DOHH2 (cell line): ENCODE results near the gene FAM83F.
A peak's percentile ranks its signal among the peaks of the same experiment; 100 is the strongest.

ENCODE experiments used
- H3F3A ChIP-seq: fragments of 200-600 bp; sonication (generic), shearing (Covaris generic); 2 replicates; pipeline ENCODE4 v1.6.0; 2016; ENCODE audit warnings: antibody characterized with exemption, mild to moderate bottlenecking; ENCODE audit not compliant: control insufficient read depth, insufficient read depth
- H3K27ac ChIP-seq: fragments of 200-600 bp; sonication (generic); 2 replicates; pipeline ENCODE4 v1.5.1; 2014; ENCODE audit warnings: low read depth, mild to moderate bottlenecking, low read length, moderate library complexity
- H3K27me3 ChIP-seq: fragments of 200-600 bp; sonication (generic); 2 replicates; pipeline ENCODE4 v1.6.1; 2014; ENCODE audit warnings: mild to moderate bottlenecking, low read length, mixed read lengths; ENCODE audit not compliant: control insufficient read depth
- H3K36me3 ChIP-seq: fragments of 200-600 bp; sonication (generic); 2 replicates; pipeline ENCODE4 v1.6.1; 2014; ENCODE audit warnings: mild to moderate bottlenecking, low read length, moderate library complexity, mixed read lengths; ENCODE audit not compliant: control insufficient read depth
- H3K4me1 ChIP-seq: fragments of 200-600 bp; sonication (generic); 2 replicates; pipeline ENCODE4 v1.6.1; 2014; ENCODE audit warnings: mild to moderate bottlenecking, low read length, mixed read lengths; ENCODE audit not compliant: control insufficient read depth
- H3K4me2 ChIP-seq: fragments of 200-600 bp; sonication (generic); 2 replicates; pipeline ENCODE4 v1.6.0; 2014; ENCODE audit warnings: mild to moderate bottlenecking, low read length, moderate library complexity
- H3K4me3 ChIP-seq: fragments of 200-600 bp; sonication (generic); 2 replicates; pipeline ENCODE4 v1.5.1; 2014; ENCODE audit warnings: mild to moderate bottlenecking, low read length, mixed read lengths
- H3K79me2 ChIP-seq: fragments of 200-600 bp; sonication (generic); 2 replicates; pipeline ENCODE4 v1.6.1; 2014; ENCODE audit warnings: mild to moderate bottlenecking, low read length, mixed read lengths; ENCODE audit not compliant: control insufficient read depth
- H3K9me2 ChIP-seq: fragments of 200-600 bp; sonication (generic); replicated peaks from 2 replicates; pipeline ENCODE4 v1.6.1; 2014; ENCODE audit warnings: mild to moderate bottlenecking, low read length, mixed read lengths; ENCODE audit not compliant: control insufficient read depth
- H3K9me3 ChIP-seq: fragments of 200-600 bp; sonication (generic); 2 replicates; pipeline ENCODE4 v1.6.1; 2014; ENCODE audit warnings: antibody characterized with exemption, low read length, mixed read lengths; ENCODE audit not compliant: control insufficient read depth, insufficient read depth
- H4K20me1 ChIP-seq: fragments of 200-600 bp; sonication (generic); 2 replicates; pipeline ENCODE4 v1.6.0; 2014; ENCODE audit warnings: low read depth, mild to moderate bottlenecking, antibody characterized with exemption, low read length, moderate library complexity; ENCODE audit not compliant: control insufficient read depth, insufficient read depth
- CTCF ChIP-seq: fragments of 200-600 bp; sonication (generic); IDR thresholded peaks from one replicate; pipeline ENCODE4 v1.5.1; 2014; ENCODE audit warnings: antibody characterized with exemption, mild to moderate bottlenecking, low read depth, low read length; ENCODE audit not compliant: poor library complexity, severe bottlenecking
- EZH2phosphoT487 ChIP-seq: fragments of 200-600 bp; sonication (generic); IDR thresholded peaks from 2 replicates; pipeline ENCODE4 v1.6.1; 2017; ENCODE audit warnings: borderline replicate concordance, mild to moderate bottlenecking, antibody characterized with exemption, low read length, moderate library complexity, mixed read lengths

Gene FAM83F

GRCh38 chr22:39956932-39957664 is 37.7 kb upstream of the FAM83F start:
- Histone ChIP-seq H3K27ac (no peak overlapping the region), H3K9me2 (no peaks in the 10 kb centered on the region), H3K4me1 (peaks cover 10% of the 10 kb centered on the region), H3K9me3 (no peaks in the 10 kb centered on the region), H3K36me3 (no peaks in the 10 kb centered on the region), H3K4me3 (0 out of 2 replicates have a peak overlapping the region, but pooled peaks have one; percentile 12), H3F3A (no peaks in the 10 kb centered on the region), H3K4me2 (peak overlapping the region; percentile 29; the same call in 1 of the 2 replicates), H3K27me3 (peaks cover 39% of the 10 kb centered on the region), H3K79me2 (no peaks in the 10 kb centered on the region), H4K20me1 (no peaks in the 10 kb centered on the region)
- no peak for TF ChIP-seq CTCF
- TF ChIP-seq EZH2phosphoT487, result no peak

DNA sequence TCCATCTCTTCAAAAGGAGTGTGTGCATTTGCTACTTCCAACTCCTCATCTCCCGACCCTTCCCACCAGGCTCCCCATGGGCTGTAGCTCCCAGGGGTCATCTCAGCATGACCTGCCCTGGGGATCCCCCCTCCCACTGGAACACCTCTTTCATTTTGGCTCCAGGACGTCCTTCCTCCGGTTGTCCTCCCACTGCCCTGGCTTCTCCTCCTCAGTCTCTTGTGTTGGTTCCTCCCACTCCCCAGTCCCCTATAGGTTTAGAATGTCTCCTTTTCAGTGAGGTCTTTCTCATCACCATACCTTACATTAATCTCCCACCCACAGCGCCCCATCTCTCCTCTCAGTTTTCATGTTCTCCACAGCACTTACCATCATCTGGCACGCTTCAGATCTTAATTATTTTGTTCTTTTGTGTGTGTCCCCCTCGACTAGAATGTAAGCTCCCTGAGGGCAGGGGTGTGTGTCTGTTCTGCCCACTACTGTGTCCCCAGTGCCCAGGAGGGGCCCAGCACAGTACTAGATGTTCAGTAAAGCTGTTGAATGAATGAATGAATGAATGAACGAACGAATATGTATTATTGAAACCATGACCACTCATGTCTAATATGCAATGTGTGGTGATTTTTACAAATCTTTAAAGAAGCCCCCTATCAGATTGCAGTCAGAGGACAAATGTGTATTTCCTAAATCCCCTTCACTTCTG is 36.6 kb upstream of the FAM83F start:
- peaks cover 10% of the 10 kb centered on the region for H3K4me1 ChIP-seq

DNA sequence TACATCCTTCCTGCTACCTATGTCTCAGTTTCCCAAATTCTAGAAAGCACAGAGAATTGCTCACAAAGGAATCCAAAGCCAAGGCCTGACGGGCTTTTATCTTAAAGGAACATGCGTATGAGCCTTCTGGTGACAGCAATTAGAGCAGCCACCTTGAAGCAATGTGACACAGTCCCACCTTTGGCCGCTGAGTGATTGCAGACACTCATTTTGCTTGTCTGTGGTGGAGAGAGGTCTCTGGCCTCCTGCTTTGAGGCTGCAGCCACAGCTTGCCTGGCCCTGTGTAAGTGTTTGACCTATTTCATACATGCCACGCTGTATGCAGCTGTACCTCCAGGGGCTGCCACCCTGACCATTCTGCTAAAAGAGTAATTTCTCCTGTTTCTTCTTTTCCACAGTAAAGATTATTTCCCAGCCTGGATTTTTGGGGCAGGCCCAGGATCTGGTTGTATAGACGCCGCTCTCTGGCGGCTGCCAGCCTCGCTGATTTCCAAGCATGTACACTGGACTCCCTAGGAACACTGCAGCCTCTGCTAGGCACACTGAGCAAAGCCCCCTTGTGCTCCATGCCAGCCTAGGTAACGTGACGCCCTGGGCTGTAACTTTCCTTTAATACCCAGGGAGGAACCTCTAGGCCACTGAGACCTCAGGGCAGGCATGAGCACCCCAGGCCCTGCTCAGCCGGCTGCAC is 35.7 kb upstream of the FAM83F start:
- H3K36me3 ChIP-seq, result no peaks in the 10 kb centered on the region
- H3K4me2 ChIP-seq, result no peak overlapping the region
- H3K9me3 ChIP-seq, result no peaks in the 10 kb centered on the region
- peaks cover 10% of the 10 kb centered on the region for H3K4me1 ChIP-seq
- H4K20me1 ChIP-seq, result no peaks in the 10 kb centered on the region
- H3K27me3 ChIP-seq, result peaks cover 45% of the 10 kb centered on the region
- H3K79me2 ChIP-seq, result no peaks in the 10 kb centered on the region
- no peak overlapping the region for H3K27ac ChIP-seq
- H3K4me3 ChIP-seq, result no peak overlapping the region
- H3K9me2 ChIP-seq, result no peaks in the 10 kb centered on the region
- TF ChIP-seq EZH2phosphoT487 (no peak), CTCF (no peak)
- no peaks in the 10 kb centered on the region for H3F3A ChIP-seq

More for the DNA sequence above, 36.6 kb upstream of the FAM83F start:
- H3F3A ChIP-seq, result no peaks in the 10 kb centered on the region
- peaks cover 42% of the 10 kb centered on the region for H3K27me3 ChIP-seq
- TF ChIP-seq EZH2phosphoT487 (no peak), CTCF (no peak)
- no peaks in the 10 kb centered on the region for H4K20me1 ChIP-seq
- no peaks in the 10 kb centered on the region for H3K9me3 ChIP-seq
- H3K4me2 ChIP-seq, result no peak overlapping the region
- no peaks in the 10 kb centered on the region for H3K36me3 ChIP-seq
- H3K4me3 ChIP-seq, result no peak overlapping the region
- no peaks in the 10 kb centered on the region for H3K79me2 ChIP-seq
- H3K9me2 ChIP-seq, result no peaks in the 10 kb centered on the region
- no peak overlapping the region for H3K27ac ChIP-seq
